ENCODE measurements around the gene NEFH. TPM values are rescaled to one million over a fixed set of nuclear protein-coding genes. Genes with fewer than 3 reads are reported as not detected.

The NEFH gene
- total RNA-seq, 1 donor from 2014 or later, result 5.2 TPM

DNA sequence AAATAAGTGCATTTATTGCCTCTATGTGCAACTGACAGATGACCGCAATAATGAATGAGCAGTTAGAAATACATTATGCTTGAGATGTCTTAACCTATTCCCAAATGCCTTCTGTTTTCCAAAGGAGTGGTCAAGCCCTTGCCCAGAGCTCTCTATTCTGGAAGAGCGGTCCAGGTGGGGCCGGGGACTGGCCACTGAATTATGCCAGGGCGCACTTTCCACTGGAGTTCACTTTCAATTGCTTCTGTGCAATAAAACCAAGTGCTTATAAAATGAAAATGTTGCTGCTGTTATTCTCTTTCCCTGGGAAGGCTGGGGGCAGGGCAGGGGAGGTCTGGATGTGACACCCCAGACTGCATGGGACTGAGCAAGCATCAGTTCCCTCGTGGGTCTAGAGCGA is 11.0 kb downstream of the NEFH start:
- Histone ChIP-seq H3K27me3 (ENCODE audit: control insufficient read depth, insufficient read depth, low read length) (no peaks in the 10 kb centered on the region), H3K4me3 (ENCODE audit: low read depth, low read length) (no peak overlapping the region), H3K36me3 (ENCODE audit: control insufficient read depth, insufficient read depth, low read length) (no peaks in the 10 kb centered on the region)
- TF ChIP-seq, protein P1, sequence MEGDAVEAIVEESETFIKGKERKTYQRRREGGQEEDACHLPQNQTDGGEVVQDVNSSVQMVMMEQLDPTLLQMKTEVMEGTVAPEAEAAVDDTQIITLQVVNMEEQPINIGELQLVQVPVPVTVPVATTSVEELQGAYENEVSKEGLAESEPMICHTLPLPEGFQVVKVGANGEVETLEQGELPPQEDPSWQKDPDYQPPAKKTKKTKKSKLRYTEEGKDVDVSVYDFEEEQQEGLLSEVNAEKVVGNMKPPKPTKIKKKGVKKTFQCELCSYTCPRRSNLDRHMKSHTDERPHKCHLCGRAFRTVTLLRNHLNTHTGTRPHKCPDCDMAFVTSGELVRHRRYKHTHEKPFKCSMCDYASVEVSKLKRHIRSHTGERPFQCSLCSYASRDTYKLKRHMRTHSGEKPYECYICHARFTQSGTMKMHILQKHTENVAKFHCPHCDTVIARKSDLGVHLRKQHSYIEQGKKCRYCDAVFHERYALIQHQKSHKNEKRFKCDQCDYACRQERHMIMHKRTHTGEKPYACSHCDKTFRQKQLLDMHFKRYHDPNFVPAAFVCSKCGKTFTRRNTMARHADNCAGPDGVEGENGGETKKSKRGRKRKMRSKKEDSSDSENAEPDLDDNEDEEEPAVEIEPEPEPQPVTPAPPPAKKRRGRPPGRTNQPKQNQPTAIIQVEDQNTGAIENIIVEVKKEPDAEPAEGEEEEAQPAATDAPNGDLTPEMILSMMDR (IDR thresholded peaks at IDR 0.05; ENCODE audit: insufficient read depth, low read length, poor library complexity, severe bottlenecking), result no peak
- no peak for DNase-seq (ENCODE audit: low read depth)

DNA sequence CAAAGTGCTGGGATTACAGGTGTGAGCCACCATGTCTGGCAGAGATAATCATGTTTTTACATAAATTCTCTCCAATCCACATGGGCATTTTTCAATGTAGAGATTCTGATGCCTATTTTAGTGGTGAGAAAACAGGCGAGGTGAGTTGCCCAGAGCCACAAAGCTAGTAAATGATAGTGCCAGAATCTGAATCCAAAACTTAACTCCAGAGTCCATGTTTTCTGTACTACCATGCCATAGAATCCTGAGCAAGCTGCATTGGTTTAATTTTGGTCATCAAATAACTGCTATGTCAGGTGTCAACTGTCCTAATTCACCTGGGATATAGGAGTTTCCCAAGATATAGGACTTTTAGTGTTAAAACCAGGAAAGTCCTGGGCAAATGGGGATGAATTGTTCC is 13.6 kb downstream of the NEFH start:
- no peak for DNase-seq (ENCODE audit: low read depth)
- TF ChIP-seq, protein P1 (IDR thresholded peaks at IDR 0.05; ENCODE audit: insufficient read depth, low read length, poor library complexity, severe bottlenecking), result no peak
- Histone ChIP-seq H3K27me3 (ENCODE audit: control insufficient read depth, insufficient read depth, low read length) (no peaks in the 10 kb centered on the region), H3K4me3 (ENCODE audit: low read depth, low read length) (no peak overlapping the region), H3K36me3 (ENCODE audit: control insufficient read depth, insufficient read depth, low read length) (no peaks in the 10 kb centered on the region)

DNA sequence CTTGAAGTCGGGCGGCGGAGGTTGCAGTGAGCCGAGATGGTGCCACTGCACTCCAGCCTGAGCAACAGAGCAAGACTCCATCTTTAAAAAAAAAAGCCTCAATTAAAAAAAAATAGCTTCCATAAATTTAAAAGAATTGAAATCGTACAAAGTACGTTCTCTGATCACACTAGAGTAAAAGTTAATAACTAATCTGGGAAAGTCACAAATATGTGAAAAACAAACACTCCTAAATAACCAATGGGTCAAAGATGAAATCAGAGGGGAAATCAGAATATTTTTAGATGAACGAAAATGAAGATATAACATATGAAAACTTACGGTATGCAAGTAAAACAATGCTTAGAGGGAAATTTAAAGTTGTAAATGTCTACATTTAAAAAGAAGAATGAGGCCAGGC is 19.8 kb downstream of the NEFH start:
- no peak for DNase-seq (ENCODE audit: low read depth)
- H3K27me3 ChIP-seq (ENCODE audit: control insufficient read depth, insufficient read depth, low read length), result no peaks in the 10 kb centered on the region
- no peaks in the 10 kb centered on the region for H3K36me3 ChIP-seq (ENCODE audit: control insufficient read depth, insufficient read depth, low read length)
- no peak overlapping the region for H3K4me3 ChIP-seq (ENCODE audit: low read depth, low read length)
- TF ChIP-seq, protein P1 (IDR thresholded peaks at IDR 0.05; ENCODE audit: insufficient read depth, low read length, poor library complexity, severe bottlenecking), result no peak

DNA sequence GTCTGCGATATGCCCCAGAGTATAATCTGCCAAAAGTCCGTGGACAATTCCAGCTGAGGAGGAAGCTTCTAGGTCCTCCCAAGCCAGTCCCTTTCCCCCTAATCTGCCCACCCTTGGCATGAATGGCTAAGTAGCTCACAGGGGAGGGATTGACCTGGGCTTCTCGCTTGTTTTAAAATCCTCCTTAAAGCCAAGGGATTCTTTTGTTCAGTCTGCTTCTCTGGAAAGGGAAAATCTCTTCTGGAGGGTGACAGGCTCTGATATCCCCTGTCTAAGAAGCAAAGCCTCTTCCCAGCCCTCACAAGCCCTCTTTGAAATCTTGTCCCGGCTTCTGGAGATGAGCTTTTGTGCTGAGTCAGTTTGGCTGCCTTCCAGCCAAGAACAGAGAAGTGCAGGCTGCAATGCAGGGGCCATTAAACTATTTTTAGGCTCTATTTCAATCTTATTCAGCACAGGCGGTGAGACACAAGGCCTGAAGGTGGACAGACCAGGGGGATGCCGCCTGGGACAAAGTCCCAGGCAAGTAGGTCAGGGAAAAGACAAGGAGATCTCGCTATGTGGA is 23.9 kb downstream of the NEFH start:
- TF ChIP-seq, protein P1 (IDR thresholded peaks at IDR 0.05; ENCODE audit: insufficient read depth, low read length, poor library complexity, severe bottlenecking), result no peak

DNA sequence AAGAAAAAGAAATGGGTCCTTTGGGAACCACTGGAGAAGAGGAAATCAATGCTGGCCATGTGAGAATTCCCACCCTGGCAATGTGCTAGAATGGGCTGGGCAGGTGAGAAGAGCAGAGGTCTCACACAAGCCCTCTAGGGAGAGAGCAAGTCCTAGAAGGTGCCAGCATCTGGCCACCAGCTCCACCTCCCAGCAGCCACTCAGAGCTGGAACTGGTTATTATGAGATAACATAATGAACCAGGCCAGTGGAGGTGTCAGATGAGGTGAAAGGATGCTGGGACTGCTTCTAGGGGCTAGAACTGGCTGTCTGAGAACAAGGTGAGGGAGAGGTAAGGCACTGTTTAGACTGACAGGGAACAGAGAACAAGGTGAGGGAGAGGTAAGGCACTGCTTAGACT is 29.3 kb downstream of the NEFH start:
- Histone ChIP-seq H3K4me3 (ENCODE audit: low read depth, low read length) (no peak overlapping the region), H3K27me3 (ENCODE audit: control insufficient read depth, insufficient read depth, low read length) (no peaks in the 10 kb centered on the region), H3K36me3 (ENCODE audit: control insufficient read depth, insufficient read depth, low read length) (peaks cover 3% of the 10 kb centered on the region)
- TF ChIP-seq, protein P1 (IDR thresholded peaks at IDR 0.05; ENCODE audit: insufficient read depth, low read length, poor library complexity, severe bottlenecking), result no peak
- DNase-seq (ENCODE audit: low read depth), result no peak

More for the DNA sequence above, 23.9 kb downstream of the NEFH start:
- H3K27me3 ChIP-seq (ENCODE audit: control insufficient read depth, insufficient read depth, low read length), result no peaks in the 10 kb centered on the region
- no peak overlapping the region for H3K4me3 ChIP-seq (ENCODE audit: low read depth, low read length)
- peak; percentile 19 for DNase-seq (ENCODE audit: low read depth)
- peaks cover 1% of the 10 kb centered on the region for H3K36me3 ChIP-seq (ENCODE audit: control insufficient read depth, insufficient read depth, low read length)

DNA sequence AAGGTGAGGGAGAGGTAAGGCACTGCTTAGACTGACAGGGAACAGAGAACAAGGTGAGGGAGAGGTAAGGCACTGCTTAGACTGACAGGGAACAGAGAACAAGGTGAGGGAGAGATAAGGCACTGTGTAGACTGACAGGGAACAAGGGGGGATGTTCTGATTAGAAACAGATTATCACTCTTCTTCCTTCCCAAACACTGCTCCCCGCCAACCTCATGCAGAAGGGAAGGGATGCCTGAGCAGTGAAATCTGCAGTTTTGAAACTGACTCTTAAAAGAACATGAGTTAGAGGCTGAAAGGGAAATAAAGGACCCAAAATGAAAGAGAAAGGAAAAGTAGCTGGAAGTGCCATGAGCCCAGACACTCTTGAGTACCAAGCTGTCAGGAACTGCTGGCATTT is 29.8 kb downstream of the NEFH start:
- Histone ChIP-seq H3K27me3 (ENCODE audit: control insufficient read depth, insufficient read depth, low read length) (no peaks in the 10 kb centered on the region), H3K36me3 (ENCODE audit: control insufficient read depth, insufficient read depth, low read length) (peaks cover 3% of the 10 kb centered on the region), H3K4me3 (ENCODE audit: low read depth, low read length) (no peak overlapping the region)
- DNase-seq (ENCODE audit: low read depth), result no peak
- TF ChIP-seq, protein P1 (IDR thresholded peaks at IDR 0.05; ENCODE audit: insufficient read depth, low read length, poor library complexity, severe bottlenecking), result no peak

Measured in kidney epithelial cell (primary cell).